Muscle layer of duodenum (tissue), 2 donors: ENCODE data around the gene DAP.

Experiments used
- H3K27ac ChIP-seq: one replicate; pipeline ENCODE4 v1.7.0; 2013; ENCODE audit warnings: mild to moderate bottlenecking, low read length
- H3K27me3 ChIP-seq: one replicate; pipeline ENCODE4 v1.7.0; 2013; ENCODE audit warnings: low read depth, mild to moderate bottlenecking, control low read depth, low read length
- H3K36me3 ChIP-seq, 2 donors: one replicate each; pipeline ENCODE4 v1.7.0; 2013; ENCODE audit warnings: low read length in 2 of 2, control low read depth in 1 of 2, mild to moderate bottlenecking in 1 of 2; ENCODE audit not compliant: insufficient read depth in 2 of 2, control insufficient read depth in 1 of 2
- H3K4me1 ChIP-seq, 2 donors: one replicate each; pipeline ENCODE4 v1.7.0; 2013; ENCODE audit warnings: low read length in 2 of 2, mild to moderate bottlenecking in 2 of 2, control low read depth in 1 of 2, moderate library complexity in 1 of 2; ENCODE audit not compliant: insufficient read depth in 2 of 2, control insufficient read depth in 1 of 2
- H3K4me3 ChIP-seq, 2 donors: one replicate each; pipeline ENCODE4 v1.7.0; 2013; ENCODE audit warnings: low read length in 2 of 2, low read depth in 1 of 2, mild to moderate bottlenecking in 1 of 2
- H3K9me3 ChIP-seq, 2 donors: one replicate each; pipeline ENCODE4 v1.7.0; 2013; ENCODE audit warnings: low read length in 2 of 2, control low read depth in 1 of 2, mild to moderate bottlenecking in 1 of 2; ENCODE audit not compliant: control insufficient read depth in 1 of 2
- donor health status: healthy.

The DAP gene

DNA sequence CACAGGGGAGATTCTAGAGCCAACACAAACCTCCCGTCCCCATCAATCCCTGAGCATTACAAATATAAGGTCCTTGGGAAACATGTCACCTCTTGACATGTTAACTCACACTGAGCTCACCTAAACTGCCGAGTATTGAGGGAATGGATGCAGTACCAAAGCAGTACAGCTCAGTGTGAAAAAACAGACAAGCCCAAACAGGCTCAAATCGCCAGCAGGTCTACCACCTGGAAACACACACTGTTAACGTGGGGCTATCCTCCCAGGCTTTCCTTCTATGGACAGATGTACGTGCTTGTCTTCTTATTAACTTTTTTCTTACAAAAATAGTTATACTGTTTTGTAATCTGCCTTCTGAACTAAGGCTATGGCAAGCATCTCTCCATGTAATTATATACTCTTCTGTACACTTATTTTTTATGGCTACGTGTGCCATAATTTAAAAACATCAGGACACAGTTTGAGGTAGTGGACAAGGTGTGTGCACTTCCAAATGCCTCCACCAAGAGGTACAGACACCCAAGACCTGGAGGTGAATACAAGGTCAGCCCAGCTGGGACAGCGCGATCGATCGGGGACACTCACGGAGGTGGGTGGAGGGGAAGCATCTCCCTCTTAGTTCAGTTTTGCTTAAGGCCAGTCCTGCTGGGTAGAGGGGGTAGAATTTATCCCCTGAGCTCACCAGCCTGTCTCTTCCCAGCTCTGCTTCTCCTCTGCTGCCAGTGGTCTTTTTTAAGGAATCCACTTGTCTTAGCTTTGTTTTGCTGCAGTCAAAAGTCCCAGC lies 76.5 kb downstream of the DAP start:
- H3K4me3 ChIP-seq: no peak overlapping the region
- peaks cover 29 to 46% of the 10 kb centered on the region in 2 donors for H3K36me3 ChIP-seq
- H3K27ac ChIP-seq: no peak overlapping the region
- no peaks in the 10 kb centered on the region for H3K27me3 ChIP-seq
- H3K4me1 ChIP-seq: no peaks in the 10 kb centered on the region
- H3K9me3 ChIP-seq: no peaks in the 10 kb centered on the region

DNA sequence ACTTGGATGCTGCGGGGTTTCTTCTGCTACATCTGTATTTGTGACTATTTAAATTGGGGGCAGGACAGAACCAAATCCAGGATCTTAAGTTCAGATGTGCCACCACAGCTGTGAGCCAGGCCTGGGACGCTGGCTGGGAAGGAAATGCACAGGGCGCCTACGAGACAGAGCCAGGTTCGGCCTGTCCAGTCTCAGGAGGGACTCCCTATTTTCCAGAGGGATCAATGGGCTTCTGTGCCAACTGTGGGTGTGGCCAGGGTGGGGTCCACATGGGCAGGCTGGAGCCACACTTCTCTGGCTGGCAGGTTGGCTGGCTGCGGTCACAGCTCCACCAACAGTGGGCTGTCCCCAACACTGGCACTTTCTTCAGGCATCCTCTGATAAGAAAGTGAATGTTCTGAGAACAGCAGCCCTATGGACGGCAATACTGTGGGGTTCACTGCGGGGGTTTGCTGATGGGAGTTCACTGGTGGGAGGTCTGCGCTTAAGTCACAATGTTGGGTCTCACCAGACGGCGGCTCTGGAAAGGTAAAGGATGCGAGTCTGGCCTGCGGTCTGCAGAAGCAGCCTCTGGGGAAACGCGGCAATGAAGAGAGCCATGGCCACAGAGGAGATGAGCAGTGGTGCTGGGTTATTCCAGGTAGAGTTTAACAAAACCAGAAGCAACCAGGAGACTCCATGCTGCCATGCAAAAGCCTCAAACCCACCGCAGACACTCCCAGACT lies 78.1 kb downstream of the DAP start:
- Histone ChIP-seq H3K4me3 (no peak overlapping the region), H3K4me1 (no peaks in the 10 kb centered on the region), H3K27me3 (no peaks in the 10 kb centered on the region), H3K9me3 (no peaks in the 10 kb centered on the region), H3K27ac (no peak overlapping the region), H3K36me3 (peaks cover 26 to 61% of the 10 kb centered on the region in 2 donors)

GRCh38 chr5:10681731-10682679 lies 79.0 kb downstream of the DAP start:
- Histone ChIP-seq H3K27me3 (no peaks in the 10 kb centered on the region), H3K4me3 (no peak overlapping the region), H3K9me3 (peaks cover 0 to 6% of the 10 kb centered on the region in 2 donors), H3K4me1 (no peaks in the 10 kb centered on the region), H3K27ac (no peak overlapping the region), H3K36me3 (peaks cover 34 to 68% of the 10 kb centered on the region in 2 donors)

- Histone ChIP-seq H3K27ac (no peak overlapping the region), H3K27me3 (no peaks in the 10 kb centered on the region), H3K4me3 (no peak overlapping the region), H3K36me3 (peaks cover 34 to 65% of the 10 kb centered on the region in 2 donors), H3K4me1 (no peaks in the 10 kb centered on the region), H3K9me3 (peaks cover 0 to 10% of the 10 kb centered on the region in 2 donors)
These were observed 80.1 kb downstream of the DAP start for GRCh38 chr5:10680876-10681481.

DNA sequence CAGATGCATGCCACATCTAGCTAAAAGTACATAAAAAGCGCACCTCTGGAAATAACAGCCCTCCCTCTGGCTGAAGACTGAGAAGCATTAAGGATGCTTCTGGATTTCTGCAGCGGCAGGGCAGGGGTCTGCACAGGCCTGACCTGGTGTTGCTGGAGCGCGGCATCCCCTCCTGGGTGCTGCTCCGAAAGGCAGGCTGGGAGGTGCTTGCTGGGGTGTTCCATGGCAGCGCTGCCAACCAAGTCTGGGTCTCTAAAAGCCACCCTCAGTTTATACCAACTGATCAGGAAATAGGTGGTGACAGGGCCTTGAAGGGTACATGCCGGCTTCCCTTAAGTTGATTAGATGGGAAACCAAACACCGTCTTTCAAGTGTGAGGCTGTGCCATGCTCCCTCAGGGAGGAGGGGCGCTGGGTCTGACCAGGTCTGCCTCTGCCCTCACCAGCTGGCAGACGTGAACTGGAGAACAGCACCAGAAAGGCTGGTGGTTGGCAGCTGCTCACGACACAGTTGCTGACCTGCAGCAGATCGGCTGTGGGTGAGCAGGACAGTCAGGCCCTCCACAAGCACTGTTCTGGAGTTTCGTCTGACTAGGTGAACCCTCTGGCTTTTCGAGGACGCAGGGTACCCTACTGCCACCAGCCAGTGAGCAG lies 81.6 kb downstream of the DAP start:
- peaks cover 0 to 10% of the 10 kb centered on the region in 2 donors for H3K9me3 ChIP-seq
- no peak overlapping the region for H3K4me3 ChIP-seq
- H3K27ac ChIP-seq: no peak overlapping the region
- H3K36me3 ChIP-seq: peaks cover 27 to 61% of the 10 kb centered on the region in 2 donors
- no peaks in the 10 kb centered on the region for H3K27me3 ChIP-seq
- H3K4me1 ChIP-seq: no peaks in the 10 kb centered on the region

DNA sequence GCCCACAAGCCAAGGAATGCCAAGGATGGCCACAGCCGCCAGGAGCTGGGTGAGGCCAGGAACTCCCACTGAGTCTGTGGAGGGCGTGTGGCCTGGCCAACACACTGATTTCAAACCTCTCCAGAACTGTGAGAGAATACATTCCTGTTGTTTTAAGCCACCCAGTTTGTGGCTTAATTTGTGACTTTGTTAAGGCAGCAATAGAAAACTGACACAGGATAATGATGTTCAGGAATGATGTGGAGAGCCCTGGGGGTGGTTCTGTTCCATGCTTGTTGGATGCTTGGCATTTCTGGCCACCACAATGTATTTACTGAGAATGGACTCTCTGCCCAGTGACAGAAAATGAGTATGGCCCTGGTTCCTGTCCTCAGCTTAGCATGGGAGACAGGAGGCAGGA lies 82.8 kb downstream of the DAP start:
- H3K27ac ChIP-seq: no peak overlapping the region
- no peak overlapping the region for H3K4me3 ChIP-seq
- peaks cover 0 to 10% of the 10 kb centered on the region in 2 donors for H3K9me3 ChIP-seq
- no peaks in the 10 kb centered on the region for H3K4me1 ChIP-seq
- peaks cover 27 to 56% of the 10 kb centered on the region in 2 donors for H3K36me3 ChIP-seq
- no peaks in the 10 kb centered on the region for H3K27me3 ChIP-seq

DNA sequence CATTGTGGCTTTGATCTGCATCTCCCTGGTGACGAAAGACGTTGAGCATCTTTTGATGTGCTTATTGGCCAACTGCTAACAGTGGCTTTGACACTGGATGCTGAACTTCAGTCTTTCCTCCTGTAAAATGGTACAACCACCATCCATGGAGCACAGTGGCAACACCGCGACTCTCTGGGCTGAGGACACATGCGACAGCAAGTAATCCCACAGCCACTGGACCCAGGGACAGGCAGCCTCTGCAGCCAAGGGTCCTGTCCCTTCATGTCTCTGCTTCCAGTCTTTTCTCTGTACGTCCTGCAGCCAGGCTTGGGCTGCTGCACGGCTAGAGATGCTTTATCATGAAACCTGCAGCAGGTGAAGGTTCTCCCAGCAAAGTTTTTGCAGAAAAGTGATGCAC lies 83.5 kb downstream of the DAP start:
- H3K9me3 ChIP-seq: peaks cover 0 to 10% of the 10 kb centered on the region in 2 donors
- no peaks in the 10 kb centered on the region for H3K4me1 ChIP-seq
- no peak overlapping the region for H3K27ac ChIP-seq
- no peaks in the 10 kb centered on the region for H3K27me3 ChIP-seq
- peaks cover 26 to 49% of the 10 kb centered on the region in 2 donors for H3K36me3 ChIP-seq
- H3K4me3 ChIP-seq: no peak overlapping the region

- no peak overlapping the region for H3K4me3 ChIP-seq
- H3K9me3 ChIP-seq: peaks cover 0 to 10% of the 10 kb centered on the region in 2 donors
- peaks cover 23 to 43% of the 10 kb centered on the region in 2 donors for H3K36me3 ChIP-seq
- no peaks in the 10 kb centered on the region for H3K4me1 ChIP-seq
- H3K27me3 ChIP-seq: no peaks in the 10 kb centered on the region
- H3K27ac ChIP-seq: no peak overlapping the region
These were observed 84.1 kb downstream of the DAP start for GRCh38 chr5:10676946-10677345.

GRCh38 chr5:10676224-10676623 lies 84.8 kb downstream of the DAP start:
- Histone ChIP-seq H3K9me3 (peaks cover 0 to 10% of the 10 kb centered on the region in 2 donors), H3K27me3 (no peaks in the 10 kb centered on the region), H3K36me3 (peaks cover 23 to 40% of the 10 kb centered on the region in 2 donors), H3K4me1 (no peaks in the 10 kb centered on the region), H3K27ac (no peak overlapping the region), H3K4me3 (no peak overlapping the region)

DNA sequence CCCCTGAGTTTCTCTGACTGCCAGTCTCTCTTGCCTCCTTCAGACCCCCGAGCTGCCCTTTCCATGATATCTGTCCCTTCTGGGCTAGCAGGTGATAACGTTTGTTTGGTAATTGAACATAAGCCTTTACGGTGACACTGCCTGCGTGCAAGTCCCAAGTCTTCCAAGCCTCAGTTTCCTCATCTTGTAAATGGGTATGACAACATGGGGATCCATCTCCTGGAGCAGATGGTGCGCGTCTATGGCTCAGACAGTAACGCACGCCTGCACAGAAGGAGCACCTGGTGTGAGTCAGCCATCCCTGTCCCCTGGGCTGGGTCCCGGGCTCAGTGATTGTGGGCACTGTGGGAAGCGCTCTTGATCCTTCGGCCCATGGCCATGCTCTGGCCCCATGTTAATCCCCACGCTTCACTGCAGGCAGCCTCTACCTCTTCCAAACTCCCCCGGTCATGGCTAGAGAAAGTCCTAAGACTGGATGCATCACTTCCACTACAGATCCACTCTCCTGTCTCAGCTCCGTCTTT lies 85.8 kb downstream of the DAP start:
- H3K9me3 ChIP-seq: peaks cover 0 to 10% of the 10 kb centered on the region in 2 donors
- H3K4me1 ChIP-seq: no peaks in the 10 kb centered on the region
- no peak overlapping the region for H3K27ac ChIP-seq
- no peak overlapping the region for H3K4me3 ChIP-seq
- H3K27me3 ChIP-seq: no peaks in the 10 kb centered on the region
- H3K36me3 ChIP-seq: peaks cover 16 to 30% of the 10 kb centered on the region in 2 donors
